Left colon (tissue), 2 donors: Measurements from ENCODE around the gene KIF19. TPM values are rescaled to one million over a fixed set of nuclear protein-coding genes. Genes with fewer than 3 reads are reported as not detected.

Experiments used
- ATAC-seq: fragments of 200-7000 bp; cut with Tn5 transposase; one replicate; pipeline ENCODE4 v1.9.1; 2020; ENCODE audit warnings: mild to moderate bottlenecking, moderate library complexity
- DNase-seq, 2 donors: peaks; one replicate each; pipeline ENCODE4 v3.0.0-alpha.2; 2020
- intact Hi-C, 2 donors: fragments of 100-400 bp; cut with DNase I in 1 of 2; cut with micrococcal nuclease in 1 of 2; formaldehyde crosslinking; loops; one replicate each; pipeline versions ENCODE4 v1.11.2 to v1.14.0; 2022; cut with DNase I, micrococcal nuclease
- total RNA-seq, 2 donors: library from RNA; stranded (reverse); fragmentation: NEBNext Ultra II Directional; extraction: Animal tissue kit (Norgen Biotek cat#: 25700); gene quantifications; one replicate each; pipeline ENCODE4 v1.2.1, GENCODE V29; 2021
- donor health status: DM: no; HTN: no; CAD: no.
- donor health status: DM: yes; HTN: yes; CAD: no.

Gene KIF19
- total RNA-seq, 2 donors from 2014 or later, result 2.1 to 3.5 TPM

DNA sequence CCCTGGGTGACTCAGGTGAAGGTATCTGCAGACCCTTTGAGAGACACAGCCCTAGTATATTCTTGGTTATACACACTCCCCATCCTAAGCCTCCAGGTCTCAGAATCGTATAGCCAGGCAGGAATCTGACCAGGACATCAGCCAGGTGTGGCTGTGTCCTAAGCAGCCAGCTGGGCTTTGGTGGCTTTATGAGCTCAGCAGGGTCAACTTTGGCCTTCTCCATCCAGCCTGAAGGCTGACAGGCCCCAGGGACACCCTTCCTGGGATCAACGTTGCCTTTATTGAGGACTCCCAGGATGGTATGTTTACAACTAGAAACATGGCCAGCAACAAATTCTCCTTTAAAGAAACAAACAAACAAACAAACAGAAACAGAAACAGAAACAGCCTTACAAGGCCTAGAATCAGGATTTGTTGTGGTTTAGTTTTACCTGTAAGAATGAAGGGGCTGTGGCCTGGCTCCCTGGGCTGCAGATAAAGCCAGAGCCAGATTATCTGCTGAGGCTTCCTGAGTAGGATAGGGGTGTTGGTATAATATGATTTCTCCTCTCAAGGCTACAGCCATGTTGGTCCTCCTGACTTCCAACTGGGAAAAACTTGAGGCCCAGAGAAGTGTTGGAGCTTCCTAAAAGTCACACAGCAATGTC lies 8.5 kb downstream of the KIF19 start:
- intact Hi-C loops, result no loop called here
- no peak for ATAC-seq
- no peak for DNase-seq

- ATAC-seq, result no peak
- intact Hi-C loops, result no loop called here
- no peak for DNase-seq
Observed at GRCh38 chr17:74335529-74336062, 9.6 kb downstream of the KIF19 start.

- intact Hi-C loops, result no loop called here
- DNase-seq, result no peak
- ATAC-seq, result no peak
Observed at GRCh38 chr17:74336307-74336706, 10.3 kb downstream of the KIF19 start.

- ATAC-seq (peak; percentile 5), DNase-seq (no peak)
- intact Hi-C loops, result no loop called here
Observed at GRCh38 chr17:74337834-74338500, 11.9 kb downstream of the KIF19 start.

DNA sequence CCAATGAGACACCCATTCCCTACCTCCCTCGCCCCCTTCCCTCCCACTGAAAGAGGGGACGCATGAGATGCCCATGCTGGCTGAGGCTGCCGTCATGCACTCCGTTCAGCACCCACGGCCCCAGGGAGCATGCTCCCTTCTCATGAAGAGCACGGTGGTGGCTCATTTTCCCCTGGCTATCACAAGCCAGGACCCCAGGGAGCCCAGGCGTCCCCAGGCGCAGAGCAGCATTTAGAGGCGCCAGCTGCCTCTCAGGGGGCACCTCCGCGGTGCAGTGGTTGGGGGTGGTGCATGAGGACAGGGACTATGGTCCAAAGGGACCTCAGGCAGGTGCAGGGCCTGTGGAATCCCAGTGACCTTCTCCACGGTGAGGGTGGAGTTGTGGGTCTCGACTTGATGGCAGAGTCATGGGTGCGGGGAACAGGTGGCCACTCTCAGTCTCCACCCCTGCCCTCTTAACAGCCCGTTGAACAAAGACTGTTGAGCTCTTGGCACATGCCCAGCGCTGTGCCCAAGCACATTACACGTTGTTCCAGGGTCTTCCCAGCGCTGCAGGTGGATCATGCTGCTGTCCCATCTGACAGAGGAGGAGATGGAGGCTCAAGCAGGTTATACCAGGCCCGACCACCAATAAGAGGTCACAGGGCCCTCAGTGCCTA lies 13.6 kb downstream of the KIF19 start:
- ATAC-seq (peak; percentile 31), DNase-seq (no peak)
- intact Hi-C loops, result no loop called here

- ATAC-seq, result peak; percentile 65
- intact Hi-C loops, result no loop called here
- no peak for DNase-seq
Observed at GRCh38 chr17:74340470-74341023, 14.5 kb downstream of the KIF19 start.

DNA sequence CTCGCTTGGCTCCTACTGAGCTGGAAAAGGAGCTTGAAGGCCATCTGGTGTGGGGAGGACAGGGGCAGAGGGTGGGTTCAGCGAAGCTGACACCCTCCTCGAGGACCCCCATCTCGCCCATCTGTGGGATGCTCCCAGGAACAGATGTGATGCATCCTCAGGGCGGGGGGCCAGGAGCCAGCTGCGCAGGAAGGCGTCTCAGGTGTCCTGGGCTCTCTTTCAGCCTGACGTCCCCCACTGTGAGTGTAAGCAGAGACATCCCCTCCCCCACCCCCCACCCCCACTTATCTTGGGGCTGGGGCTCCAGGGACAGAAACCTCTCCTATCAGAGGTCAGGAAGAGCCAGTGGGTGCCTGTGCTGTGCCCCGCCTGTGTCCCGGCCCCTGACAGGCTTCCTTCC lies 16.2 kb downstream of the KIF19 start:
- intact Hi-C loops, result no loop called here
- DNase-seq (no peak), ATAC-seq (no peak)

- ATAC-seq (no peak), DNase-seq (no peak)
- intact Hi-C loops, result no loop called here
Observed at GRCh38 chr17:74343121-74343520, 17.1 kb downstream of the KIF19 start.

GRCh38 chr17:74343526-74344284 lies 17.7 kb downstream of the KIF19 start:
- intact Hi-C loops, result no loop called here
- DNase-seq (no peak), ATAC-seq (no peak)

DNA sequence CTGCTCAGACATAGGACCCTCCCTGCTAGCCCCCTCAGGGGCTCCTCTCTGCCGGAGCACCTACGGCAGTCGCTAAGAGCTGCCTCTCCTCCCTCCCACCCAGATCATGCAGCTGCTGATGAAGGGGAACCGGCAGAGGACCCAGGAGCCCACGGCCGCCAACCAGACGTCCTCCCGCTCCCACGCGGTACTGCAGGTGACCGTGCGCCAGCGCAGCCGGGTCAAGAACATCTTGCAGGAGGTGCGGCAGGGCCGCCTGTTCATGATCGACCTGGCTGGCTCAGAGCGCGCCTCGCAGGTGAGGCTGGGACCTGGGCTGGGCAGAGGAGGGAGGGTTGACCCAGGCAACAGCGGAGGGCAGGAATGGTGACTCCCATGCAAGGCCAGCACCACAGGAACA lies 18.6 kb downstream of the KIF19 start:
- intact Hi-C loops, result no loop called here
- ATAC-seq, result no peak
- DNase-seq, result no peak

GRCh38 chr17:74345433-74346241 lies 19.6 kb downstream of the KIF19 start:
- no peak for DNase-seq
- ATAC-seq, result no peak
- intact Hi-C loops, result no loop called here

GRCh38 chr17:74347646-74348045 lies 21.6 kb downstream of the KIF19 start:
- DNase-seq (no peak), ATAC-seq (no peak)
- intact Hi-C loops, result no loop called here

DNA sequence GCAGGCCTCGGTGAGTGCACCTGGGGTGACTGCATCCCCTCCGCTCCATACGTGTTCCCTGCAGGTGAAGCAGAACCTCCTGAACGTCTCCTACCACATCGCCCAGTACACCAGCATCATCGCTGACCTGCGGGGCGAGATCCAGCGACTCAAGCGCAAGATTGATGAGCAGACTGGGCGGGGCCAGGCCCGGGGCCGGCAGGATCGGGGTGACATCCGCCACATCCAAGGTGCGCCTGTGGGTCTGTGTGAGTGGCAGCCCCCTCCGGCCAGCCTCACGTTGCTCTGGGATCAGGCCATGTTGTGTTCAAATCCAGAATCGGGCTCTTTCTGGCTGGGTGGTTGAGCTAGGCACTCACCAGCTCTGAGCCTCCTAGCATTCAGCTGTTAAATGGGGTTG lies 23.1 kb downstream of the KIF19 start:
- intact Hi-C loops, result no loop called here
- no peak for DNase-seq
- no peak for ATAC-seq

DNA sequence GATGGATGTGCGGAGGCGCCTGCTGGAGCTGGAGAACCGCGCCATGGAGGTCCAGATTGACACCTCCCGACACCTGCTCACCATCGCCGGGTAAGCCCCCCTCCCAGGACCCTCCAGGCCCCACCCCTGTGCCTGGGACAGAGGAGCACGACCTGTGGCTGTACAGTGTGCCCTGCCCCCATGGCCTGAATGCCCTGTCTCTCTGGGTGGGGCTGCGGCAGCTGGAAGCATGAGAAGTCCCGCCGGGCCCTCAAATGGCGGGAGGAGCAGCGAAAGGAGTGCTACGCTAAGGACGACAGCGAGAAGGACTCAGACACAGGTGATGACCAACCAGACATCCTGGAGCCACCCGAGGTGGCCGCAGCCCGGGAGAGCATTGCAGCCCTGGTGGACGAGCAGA lies 24.5 kb downstream of the KIF19 start:
- ATAC-seq, result no peak
- intact Hi-C loops, result loop anchor here in 1 of 2 donors (10.0 kb wide), 1 partner anchor 46 kb away; no protein-coding TSS in a partner anchor
- DNase-seq, result no peak

DNA sequence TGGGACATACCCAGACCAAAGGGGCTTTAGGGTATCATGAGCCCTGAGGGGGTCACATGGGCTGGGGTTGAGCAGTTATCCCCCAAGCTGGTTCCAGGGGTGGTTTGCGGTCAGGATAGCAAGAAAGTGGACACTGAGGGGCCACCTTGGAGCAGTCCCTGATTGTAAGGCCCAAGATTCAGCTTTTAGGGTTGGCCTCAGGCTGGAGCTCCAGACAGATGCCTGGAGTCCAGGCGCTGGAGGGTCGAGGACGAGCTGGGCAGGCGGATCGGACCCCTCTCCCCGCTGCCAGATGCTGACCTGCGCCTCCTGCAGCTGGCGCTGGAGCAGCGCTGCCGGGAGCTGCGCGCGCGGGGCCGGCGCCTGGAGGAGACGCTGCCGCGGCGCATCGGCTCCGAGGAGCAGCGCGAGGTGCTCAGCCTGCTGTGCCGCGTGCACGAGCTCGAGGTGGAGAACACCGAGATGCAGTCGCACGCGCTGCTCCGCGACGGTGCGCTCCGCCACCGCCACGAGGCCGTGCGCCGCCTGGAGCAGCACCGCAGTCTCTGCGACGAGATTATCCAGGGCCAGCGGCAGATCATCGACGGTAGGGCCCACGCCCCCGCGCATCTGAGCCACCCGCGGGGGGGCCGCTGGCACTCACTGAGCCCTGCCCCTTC lies 25.7 kb downstream of the KIF19 start:
- DNase-seq (no peak), ATAC-seq (no peak)
- intact Hi-C loops, result loop anchor here in 1 of 2 donors (10.0 kb wide), 1 partner anchor 47 kb away; no protein-coding TSS in a partner anchor

GRCh38 chr17:74353446-74354060 lies 27.5 kb downstream of the KIF19 start:
- no peak for DNase-seq
- no peak for ATAC-seq
- intact Hi-C loops, result loop anchor here in 1 of 2 donors (10.0 kb wide), 1 partner anchor 49 kb away; no protein-coding TSS in a partner anchor

GRCh38 chr17:74354123-74354522 lies 28.1 kb downstream of the KIF19 start:
- intact Hi-C loops, result loop anchor here in 1 of 2 donors (10.0 kb wide), 1 partner anchor 49 kb away; no protein-coding TSS in a partner anchor
- peak; percentile 43 to 74 for DNase-seq

More at GRCh38 chr17:74354123-74354522, 28.1 kb downstream of the KIF19 start:
- ATAC-seq, result peak; percentile 84
